ENCODE results near the gene NFATC1. TPM values are rescaled to one million over a fixed set of nuclear protein-coding genes. Genes with fewer than 3 reads are reported as not detected.

The NFATC1 gene
- polyA plus RNA-seq, 1 of the 3 experiments (the other 2 are of a cell fraction) = 0.02 TPM

DNA sequence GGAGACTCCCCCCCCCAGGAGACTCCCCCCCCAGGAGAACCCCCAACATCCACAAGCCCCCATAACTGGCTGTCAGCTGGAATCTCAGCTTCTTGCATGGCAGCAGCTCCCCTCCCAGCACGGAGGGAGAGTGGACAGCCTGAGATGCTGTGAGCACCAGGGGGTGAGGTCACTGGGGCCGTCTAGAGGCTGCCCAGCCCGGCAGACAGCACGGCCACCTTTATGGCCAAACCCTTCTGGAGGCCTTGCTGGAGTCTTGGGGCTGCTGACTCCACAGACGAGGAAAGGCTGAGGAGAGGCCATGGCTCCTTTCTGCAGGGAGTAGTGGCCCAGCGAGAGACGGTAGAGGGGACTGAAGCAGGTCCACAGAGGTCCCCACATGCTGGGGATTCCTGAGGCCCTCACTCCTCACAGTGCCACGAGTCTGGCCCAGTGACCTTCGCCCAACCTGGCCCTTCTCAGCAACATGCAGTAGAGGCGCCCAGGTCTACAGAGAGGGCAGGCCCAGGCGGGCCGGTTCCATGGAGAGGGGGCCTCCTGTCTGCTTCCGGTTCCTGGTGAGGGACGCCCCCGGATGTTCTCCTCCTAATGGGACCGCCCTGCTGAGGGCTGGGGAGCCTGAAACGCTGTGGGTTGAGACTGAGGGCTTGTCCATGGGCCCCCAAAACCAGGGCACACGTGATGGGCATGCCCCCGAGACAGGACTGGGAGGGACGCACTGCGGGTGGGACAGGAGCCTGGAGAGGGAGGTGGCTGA, 161.3 kb downstream of the NFATC1 start (continued):
- TF ChIP-seq, protein P1, sequence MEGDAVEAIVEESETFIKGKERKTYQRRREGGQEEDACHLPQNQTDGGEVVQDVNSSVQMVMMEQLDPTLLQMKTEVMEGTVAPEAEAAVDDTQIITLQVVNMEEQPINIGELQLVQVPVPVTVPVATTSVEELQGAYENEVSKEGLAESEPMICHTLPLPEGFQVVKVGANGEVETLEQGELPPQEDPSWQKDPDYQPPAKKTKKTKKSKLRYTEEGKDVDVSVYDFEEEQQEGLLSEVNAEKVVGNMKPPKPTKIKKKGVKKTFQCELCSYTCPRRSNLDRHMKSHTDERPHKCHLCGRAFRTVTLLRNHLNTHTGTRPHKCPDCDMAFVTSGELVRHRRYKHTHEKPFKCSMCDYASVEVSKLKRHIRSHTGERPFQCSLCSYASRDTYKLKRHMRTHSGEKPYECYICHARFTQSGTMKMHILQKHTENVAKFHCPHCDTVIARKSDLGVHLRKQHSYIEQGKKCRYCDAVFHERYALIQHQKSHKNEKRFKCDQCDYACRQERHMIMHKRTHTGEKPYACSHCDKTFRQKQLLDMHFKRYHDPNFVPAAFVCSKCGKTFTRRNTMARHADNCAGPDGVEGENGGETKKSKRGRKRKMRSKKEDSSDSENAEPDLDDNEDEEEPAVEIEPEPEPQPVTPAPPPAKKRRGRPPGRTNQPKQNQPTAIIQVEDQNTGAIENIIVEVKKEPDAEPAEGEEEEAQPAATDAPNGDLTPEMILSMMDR (IDR thresholded peaks at IDR 0.05) = no peak
- TF ChIP-seq, protein P2, sequence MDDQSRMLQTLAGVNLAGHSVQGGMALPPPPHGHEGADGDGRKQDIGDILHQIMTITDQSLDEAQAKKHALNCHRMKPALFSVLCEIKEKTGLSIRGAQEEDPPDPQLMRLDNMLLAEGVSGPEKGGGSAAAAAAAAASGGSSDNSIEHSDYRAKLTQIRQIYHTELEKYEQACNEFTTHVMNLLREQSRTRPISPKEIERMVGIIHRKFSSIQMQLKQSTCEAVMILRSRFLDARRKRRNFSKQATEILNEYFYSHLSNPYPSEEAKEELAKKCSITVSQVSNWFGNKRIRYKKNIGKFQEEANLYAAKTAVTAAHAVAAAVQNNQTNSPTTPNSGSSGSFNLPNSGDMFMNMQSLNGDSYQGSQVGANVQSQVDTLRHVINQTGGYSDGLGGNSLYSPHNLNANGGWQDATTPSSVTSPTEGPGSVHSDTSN (IDR thresholded peaks at IDR 0.05) = no peak
- TF ChIP-seq TCF12 (IDR thresholded peaks at IDR 0.05) (no peak), SIN3A (IDR thresholded peaks at IDR 0.05; ENCODE audit: borderline replicate concordance, low read depth, low read length) (no peak), FOXJ3 (CRISPR knock-in tag; IDR thresholded peaks at IDR 0.05) (no peak), GATA2 (CRISPR knock-in tag; IDR thresholded peaks at IDR 0.05) (no peak), RAD21 (IDR thresholded peaks at IDR 0.05; ENCODE audit: low read length) (no peak)
- TF ChIP-seq, protein P3, sequence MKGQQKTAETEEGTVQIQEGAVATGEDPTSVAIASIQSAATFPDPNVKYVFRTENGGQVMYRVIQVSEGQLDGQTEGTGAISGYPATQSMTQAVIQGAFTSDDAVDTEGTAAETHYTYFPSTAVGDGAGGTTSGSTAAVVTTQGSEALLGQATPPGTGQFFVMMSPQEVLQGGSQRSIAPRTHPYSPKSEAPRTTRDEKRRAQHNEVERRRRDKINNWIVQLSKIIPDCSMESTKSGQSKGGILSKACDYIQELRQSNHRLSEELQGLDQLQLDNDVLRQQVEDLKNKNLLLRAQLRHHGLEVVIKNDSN (IDR thresholded peaks at IDR 0.05; ENCODE audit: borderline replicate concordance, low read depth) = no peak
- TF ChIP-seq, protein P4, sequence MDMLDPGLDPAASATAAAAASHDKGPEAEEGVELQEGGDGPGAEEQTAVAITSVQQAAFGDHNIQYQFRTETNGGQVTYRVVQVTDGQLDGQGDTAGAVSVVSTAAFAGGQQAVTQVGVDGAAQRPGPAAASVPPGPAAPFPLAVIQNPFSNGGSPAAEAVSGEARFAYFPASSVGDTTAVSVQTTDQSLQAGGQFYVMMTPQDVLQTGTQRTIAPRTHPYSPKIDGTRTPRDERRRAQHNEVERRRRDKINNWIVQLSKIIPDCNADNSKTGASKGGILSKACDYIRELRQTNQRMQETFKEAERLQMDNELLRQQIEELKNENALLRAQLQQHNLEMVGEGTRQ (IDR thresholded peaks at IDR 0.05; ENCODE audit: borderline replicate concordance, low read depth, low read length) = no peak

DNA sequence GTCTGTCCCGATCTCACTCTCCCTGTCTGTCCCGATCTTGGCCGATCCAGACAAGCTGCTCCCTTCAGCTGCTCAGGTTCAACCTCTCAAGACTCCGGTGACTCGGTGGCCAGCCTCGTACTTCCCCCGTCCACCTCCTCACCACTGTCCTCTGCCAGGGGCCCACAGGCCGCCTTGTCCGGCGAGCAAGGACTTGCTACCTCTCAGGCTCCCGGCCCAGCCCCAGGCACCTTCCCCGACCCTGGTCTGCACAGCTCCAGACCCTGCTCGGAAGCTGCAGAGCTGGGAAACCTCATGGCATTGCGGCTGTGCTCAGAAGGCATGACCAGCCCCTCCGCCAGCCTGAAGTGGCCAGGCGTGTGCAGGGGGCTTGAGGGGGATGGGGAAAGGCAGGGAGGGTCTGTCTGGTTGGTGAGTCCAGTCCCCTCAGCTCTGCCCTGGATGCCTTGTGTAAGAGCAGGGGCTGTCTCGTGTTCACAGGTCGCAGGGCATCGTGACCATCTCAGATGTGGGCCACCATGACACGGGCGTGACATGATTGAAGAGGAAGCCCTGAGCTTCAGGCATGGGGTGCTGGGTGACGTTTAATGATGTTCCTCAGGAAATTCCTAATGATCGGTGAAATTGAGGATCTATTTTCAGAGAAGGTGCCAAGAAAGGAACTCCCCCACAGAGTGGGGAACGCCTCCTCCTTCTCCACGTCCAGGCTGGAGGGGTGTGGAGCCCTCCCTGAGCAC, 162.6 kb downstream of the NFATC1 start:
- CTCF ChIA-PET = no interaction called here
- H4K20me1 ChIP-seq (ENCODE audit: insufficient read depth) = no peaks in the 10 kb centered on the region

More for the DNA sequence above, 162.6 kb downstream of the NFATC1 start:
- TF ChIP-seq, protein P5, sequence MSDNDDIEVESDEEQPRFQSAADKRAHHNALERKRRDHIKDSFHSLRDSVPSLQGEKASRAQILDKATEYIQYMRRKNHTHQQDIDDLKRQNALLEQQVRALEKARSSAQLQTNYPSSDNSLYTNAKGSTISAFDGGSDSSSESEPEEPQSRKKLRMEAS (IDR thresholded peaks at IDR 0.05; ENCODE audit: low read depth) = no peak
- TF ChIP-seq NRF1 (IDR thresholded peaks at IDR 0.05; ENCODE audit: low read depth, low read length) (no peak), GABPA (IDR thresholded peaks at IDR 0.05; ENCODE audit: low read depth) (no peak), MXI1 (IDR thresholded peaks at IDR 0.05; ENCODE audit: low read depth, low read length) (no peak), GATA2 (CRISPR knock-in tag; IDR thresholded peaks at IDR 0.05) (no peak), SIN3A (IDR thresholded peaks at IDR 0.05; ENCODE audit: borderline replicate concordance, low read depth, low read length) (no peak), RCOR1 (IDR thresholded peaks at IDR 0.05; ENCODE audit: low read length) (no peak), ELF1 (IDR thresholded peaks at IDR 0.05) (no peak)
- TF ChIP-seq, protein P2 (IDR thresholded peaks at IDR 0.05) = no peak
- TF ChIP-seq, protein P6, sequence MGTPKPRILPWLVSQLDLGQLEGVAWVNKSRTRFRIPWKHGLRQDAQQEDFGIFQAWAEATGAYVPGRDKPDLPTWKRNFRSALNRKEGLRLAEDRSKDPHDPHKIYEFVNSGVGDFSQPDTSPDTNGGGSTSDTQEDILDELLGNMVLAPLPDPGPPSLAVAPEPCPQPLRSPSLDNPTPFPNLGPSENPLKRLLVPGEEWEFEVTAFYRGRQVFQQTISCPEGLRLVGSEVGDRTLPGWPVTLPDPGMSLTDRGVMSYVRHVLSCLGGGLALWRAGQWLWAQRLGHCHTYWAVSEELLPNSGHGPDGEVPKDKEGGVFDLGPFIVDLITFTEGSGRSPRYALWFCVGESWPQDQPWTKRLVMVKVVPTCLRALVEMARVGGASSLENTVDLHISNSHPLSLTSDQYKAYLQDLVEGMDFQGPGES (IDR thresholded peaks at IDR 0.05; ENCODE audit: low read depth, low read length) = no peak
- H3K4me1 ChIP-seq (ENCODE audit: control insufficient read depth in 1 of 2, insufficient read depth in 2 of 2, low read depth in 1 of 2, low read length in 1 of 2) = no peaks in the 10 kb centered on the region
- H3K9me2 ChIP-seq = no peaks in the 10 kb centered on the region
- H2AFZ ChIP-seq (ENCODE audit: low read depth) = no peak overlapping the region
- no peak for DNase-seq
- H3K79me2 ChIP-seq (ENCODE audit: insufficient read depth) = no peaks in the 10 kb centered on the region
- peaks cover 77% of the 10 kb centered on the region for H3K27me3 ChIP-seq (ENCODE audit: insufficient read depth)
- H3K4me2 ChIP-seq = no peak overlapping the region
- H3K36me3 ChIP-seq (replicated peaks in 1 of 2; ENCODE audit: control insufficient read depth in 1 of 2, insufficient read depth in 2 of 2, low read length in 1 of 2) = no peaks in the 10 kb centered on the region
- POLR2A ChIA-PET = no interaction called here
- 10% methylated on average over 20 of the region's 25 CpGs for WGBS (ENCODE audit: low lambda C conversion rate)
- no peak overlapping the region for H3K27ac ChIP-seq (ENCODE audit: low read depth in 2 of 2, low read length in 1 of 2)
- no peaks in the 10 kb centered on the region for H3K9me3 ChIP-seq
- no peaks in the 10 kb centered on the region for H3F3A ChIP-seq (replicated peaks; ENCODE audit: insufficient read depth)
- H3K4me3 ChIP-seq (ENCODE audit: low read depth in 2 of 2, low read length in 1 of 2) = no peak overlapping the region
- H3K9ac ChIP-seq = no peak overlapping the region
